KMS-11 (cell line): ENCODE results near the gene FHAD1.

ENCODE experiments used
- H2AFZ ChIP-seq: fragments of 200-600 bp; sonication (generic); 2 replicates; pipeline ENCODE4 v1.6.1; 2016; ENCODE audit warnings: antibody characterized with exemption, mixed run types, low read depth
- H3K27ac ChIP-seq: fragments of 200-600 bp; sonication (generic); 2 replicates; pipeline ENCODE4 v1.6.1; 2016; ENCODE audit warnings: mild to moderate bottlenecking, mixed run types
- H3K27me3 ChIP-seq: fragments of 200-600 bp; sonication (generic); 2 replicates; pipeline ENCODE4 v1.6.1; 2017; ENCODE audit warnings: mild to moderate bottlenecking, low read depth, mixed run types, moderate library complexity; ENCODE audit not compliant: insufficient read depth
- H3K36me3 ChIP-seq: fragments of 200-600 bp; sonication (generic); 2 replicates; pipeline ENCODE4 v1.6.1; 2017; ENCODE audit warnings: mild to moderate bottlenecking, mixed run types; ENCODE audit not compliant: insufficient read depth
- H3K4me1 ChIP-seq: fragments of 200-600 bp; sonication (generic); 2 replicates; pipeline ENCODE4 v1.6.1; 2016; ENCODE audit warnings: mild to moderate bottlenecking, low read depth, mixed run types; ENCODE audit not compliant: poor library complexity, severe bottlenecking
- H3K4me2 ChIP-seq: fragments of 200-600 bp; sonication (generic); 2 replicates; pipeline ENCODE4 v1.7.0; 2016; ENCODE audit warnings: mild to moderate bottlenecking, mixed run types
- H3K4me3 ChIP-seq: fragments of 200-600 bp; sonication (generic); IDR thresholded peaks from 2 replicates; pipeline ENCODE4 v1.6.1; 2017; ENCODE audit warnings: low read depth, low read length, mixed read lengths; ENCODE audit not compliant: insufficient read depth
- H3K79me2 ChIP-seq: fragments of 200-600 bp; sonication (generic); 2 replicates; pipeline ENCODE4 v1.6.1; 2016; ENCODE audit warnings: low read depth, mixed run types; ENCODE audit not compliant: insufficient read depth
- H3K9ac ChIP-seq: fragments of 200-600 bp; sonication (generic); 2 replicates; pipeline ENCODE4 v1.6.1; 2016; ENCODE audit warnings: mild to moderate bottlenecking, mixed run types
- H4K20me1 ChIP-seq: fragments of 200-600 bp; sonication (generic); 2 replicates; pipeline ENCODE4 v1.6.1; 2016; ENCODE audit warnings: mild to moderate bottlenecking, mixed run types; ENCODE audit not compliant: insufficient read depth
- TF ChIP-seq, protein P1 (sequence below): fragments of 200-600 bp; sonication (generic); conservative IDR thresholded peaks from 2 replicates; pipeline ENCODE4 v1.6.1; 2017; ENCODE audit warnings: low read depth, mild to moderate bottlenecking, antibody characterized with exemption, low read length, moderate library complexity, mixed read lengths

FHAD1 gene

DNA sequence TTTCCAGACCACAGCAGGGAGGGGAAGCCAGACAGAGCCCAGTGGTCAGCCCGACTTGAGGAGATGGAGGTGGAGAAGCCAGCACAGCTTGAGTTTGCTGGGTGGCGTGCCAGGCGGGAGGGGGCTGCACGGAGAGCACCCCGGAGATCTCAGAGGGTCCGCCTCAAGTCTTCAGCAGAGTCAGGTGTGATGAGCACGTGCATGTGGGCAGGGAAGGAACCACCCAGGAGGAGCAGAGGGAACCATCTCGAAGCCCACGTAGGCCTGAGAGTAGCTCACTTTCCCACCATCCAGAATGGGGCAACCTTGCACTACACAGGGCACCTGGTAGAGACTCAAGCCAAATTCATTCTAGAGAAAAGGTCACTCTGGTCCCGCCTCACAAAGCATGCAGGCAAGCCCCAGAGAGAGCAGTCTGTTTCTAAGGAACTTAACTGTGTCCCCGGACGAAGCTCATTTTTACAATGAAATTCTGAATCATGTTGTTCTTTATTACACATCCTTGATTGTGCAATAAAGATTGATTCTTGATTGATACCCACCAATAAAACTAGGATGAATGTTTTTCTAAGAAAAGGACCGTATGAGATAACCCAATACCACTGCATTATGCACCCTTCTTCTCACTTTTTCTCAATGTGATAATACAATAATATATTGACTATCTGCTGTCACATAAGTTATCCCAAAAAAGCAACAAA lies 64.2 kb downstream of the FHAD1 start:
- Histone ChIP-seq H3K9ac (no peak overlapping the region), H3K27me3 (peaks cover 8% of the 10 kb centered on the region; the same call in 1 of the 2 replicates), H2AFZ (no peak overlapping the region), H3K4me3 (no peak overlapping the region), H3K36me3 (no peaks in the 10 kb centered on the region), H3K79me2 (no peaks in the 10 kb centered on the region), H3K4me1 (no peaks in the 10 kb centered on the region), H4K20me1 (no peaks in the 10 kb centered on the region), H3K4me2 (no peak overlapping the region), H3K27ac (no peak overlapping the region)
- TF ChIP-seq, protein P1, sequence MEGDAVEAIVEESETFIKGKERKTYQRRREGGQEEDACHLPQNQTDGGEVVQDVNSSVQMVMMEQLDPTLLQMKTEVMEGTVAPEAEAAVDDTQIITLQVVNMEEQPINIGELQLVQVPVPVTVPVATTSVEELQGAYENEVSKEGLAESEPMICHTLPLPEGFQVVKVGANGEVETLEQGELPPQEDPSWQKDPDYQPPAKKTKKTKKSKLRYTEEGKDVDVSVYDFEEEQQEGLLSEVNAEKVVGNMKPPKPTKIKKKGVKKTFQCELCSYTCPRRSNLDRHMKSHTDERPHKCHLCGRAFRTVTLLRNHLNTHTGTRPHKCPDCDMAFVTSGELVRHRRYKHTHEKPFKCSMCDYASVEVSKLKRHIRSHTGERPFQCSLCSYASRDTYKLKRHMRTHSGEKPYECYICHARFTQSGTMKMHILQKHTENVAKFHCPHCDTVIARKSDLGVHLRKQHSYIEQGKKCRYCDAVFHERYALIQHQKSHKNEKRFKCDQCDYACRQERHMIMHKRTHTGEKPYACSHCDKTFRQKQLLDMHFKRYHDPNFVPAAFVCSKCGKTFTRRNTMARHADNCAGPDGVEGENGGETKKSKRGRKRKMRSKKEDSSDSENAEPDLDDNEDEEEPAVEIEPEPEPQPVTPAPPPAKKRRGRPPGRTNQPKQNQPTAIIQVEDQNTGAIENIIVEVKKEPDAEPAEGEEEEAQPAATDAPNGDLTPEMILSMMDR: no peak

DNA sequence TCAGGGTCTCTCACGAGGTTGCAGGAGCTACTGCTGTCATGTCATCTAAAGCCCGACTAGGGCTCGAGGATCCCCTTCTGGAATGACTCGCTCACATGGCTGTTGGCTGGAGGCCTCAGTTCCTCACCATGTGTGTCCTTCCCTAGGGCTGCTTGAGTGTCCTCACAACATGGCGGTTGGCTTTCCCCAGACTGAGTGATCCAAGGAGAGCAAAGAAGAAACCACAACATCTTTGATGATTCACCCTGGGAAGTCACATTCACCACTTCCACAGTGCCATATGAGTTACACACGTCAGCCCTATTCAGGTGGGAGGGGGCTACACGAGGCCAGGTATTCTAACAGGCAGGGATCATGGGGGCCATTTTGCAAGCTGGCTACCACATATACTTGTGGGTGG lies 64.9 kb downstream of the FHAD1 start:
- H3K79me2 ChIP-seq: no peaks in the 10 kb centered on the region
- H3K27me3 ChIP-seq: peaks cover 8% of the 10 kb centered on the region; the same call in 1 of the 2 replicates
- TF ChIP-seq, protein P1: no peak
- no peak overlapping the region for H3K27ac ChIP-seq
- H3K9ac ChIP-seq: no peak overlapping the region
- no peak overlapping the region for H3K4me3 ChIP-seq
- H2AFZ ChIP-seq: no peak overlapping the region
- no peaks in the 10 kb centered on the region for H3K36me3 ChIP-seq
- no peaks in the 10 kb centered on the region for H3K4me1 ChIP-seq
- H3K4me2 ChIP-seq: no peak overlapping the region
- H4K20me1 ChIP-seq: no peaks in the 10 kb centered on the region

DNA sequence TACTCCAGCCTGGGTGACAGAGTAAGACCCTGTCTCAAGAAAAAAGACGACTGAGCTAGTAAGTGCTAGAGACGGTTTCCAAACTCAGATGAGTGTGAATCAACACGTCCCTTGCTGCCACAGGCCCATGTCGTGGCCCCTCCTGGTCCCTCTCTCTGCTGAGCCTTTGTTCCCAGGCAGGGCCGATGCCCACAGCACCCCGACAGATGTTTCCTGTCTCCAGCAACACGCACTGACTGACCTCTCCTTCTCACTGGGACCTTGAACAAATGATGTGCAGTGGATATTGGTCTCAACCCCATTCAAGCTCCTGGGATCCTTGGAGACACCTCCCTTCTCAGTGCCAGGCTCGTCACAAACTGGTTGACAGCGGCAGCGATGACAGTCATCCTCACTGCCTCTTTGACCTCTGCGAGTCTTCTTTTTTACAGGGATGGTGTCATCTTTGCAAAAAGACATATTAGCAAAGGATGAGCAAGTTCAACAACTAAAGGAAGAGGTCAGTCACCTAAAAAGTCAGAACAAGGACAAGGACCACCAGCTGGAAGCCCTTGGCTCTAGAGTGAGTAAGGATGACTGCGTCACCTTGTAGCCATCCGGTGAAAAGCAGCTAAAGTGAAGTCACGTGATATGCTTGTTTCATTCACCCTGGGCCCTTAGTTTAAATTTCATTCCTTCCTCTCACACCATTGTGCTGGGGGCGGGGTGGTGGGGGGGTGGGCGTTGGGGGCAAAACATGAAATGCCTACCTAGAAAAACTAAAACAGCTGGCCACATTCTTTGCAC lies 65.8 kb downstream of the FHAD1 start:
- Histone ChIP-seq H3K79me2 (no peaks in the 10 kb centered on the region), H3K4me2 (no peak overlapping the region), H3K27me3 (peaks cover 6% of the 10 kb centered on the region; the same call in 1 of the 2 replicates), H3K4me1 (no peaks in the 10 kb centered on the region), H2AFZ (no peak overlapping the region), H4K20me1 (no peaks in the 10 kb centered on the region), H3K27ac (no peak overlapping the region), H3K4me3 (no peak overlapping the region), H3K36me3 (no peaks in the 10 kb centered on the region), H3K9ac (no peak overlapping the region)
- TF ChIP-seq, protein P1: no peak

DNA sequence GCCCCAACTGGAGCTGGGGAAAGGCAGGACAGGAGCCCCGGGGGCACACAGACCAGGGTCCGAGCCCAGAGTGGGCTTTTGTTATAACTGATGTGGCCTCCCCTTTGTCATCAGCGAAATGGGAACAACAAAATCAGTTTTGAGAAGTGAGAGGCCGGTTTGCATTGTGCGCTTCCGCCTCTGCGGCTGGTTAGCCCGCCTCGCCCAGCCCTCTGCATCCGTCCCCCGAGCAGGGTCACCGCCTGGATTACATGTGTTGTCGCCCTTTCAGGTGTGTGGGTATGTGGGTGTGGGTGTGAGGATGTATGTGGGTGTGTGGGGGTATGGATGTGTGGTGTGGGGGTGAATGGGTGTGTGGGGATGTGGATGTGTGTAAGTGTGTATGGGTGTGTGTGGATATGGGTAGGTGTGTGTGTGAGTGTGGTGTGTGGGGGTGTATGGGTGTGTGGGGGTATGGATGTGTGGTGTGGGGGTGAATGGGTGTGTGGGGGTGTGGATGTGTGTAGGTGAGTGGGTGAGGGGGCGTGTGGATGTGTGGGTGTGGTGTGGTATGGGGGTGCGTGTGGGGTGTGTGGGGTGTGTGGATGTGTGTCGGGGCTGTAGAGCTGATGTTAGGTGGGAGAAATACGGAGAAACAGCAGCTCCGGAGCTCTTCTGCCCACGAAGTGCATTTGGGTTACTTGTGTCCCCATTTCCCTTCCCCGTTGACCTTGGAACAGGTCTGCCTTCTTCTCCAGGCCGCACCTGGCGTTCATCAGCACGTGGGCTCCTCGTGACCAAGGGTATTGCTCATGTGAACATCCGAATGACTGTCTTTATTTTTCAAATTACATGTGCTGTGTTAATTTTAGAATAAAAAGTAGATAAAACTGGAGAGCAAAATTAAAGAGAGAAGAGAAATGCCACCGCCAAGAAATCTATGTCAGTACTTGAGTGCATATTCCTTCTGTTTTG lies 67.6 kb downstream of the FHAD1 start:
- Histone ChIP-seq H3K27me3 (peaks cover 6% of the 10 kb centered on the region; the same call in 1 of the 2 replicates), H3K4me3 (no peak overlapping the region), H3K9ac (no peak overlapping the region), H3K4me1 (no peaks in the 10 kb centered on the region), H3K79me2 (no peaks in the 10 kb centered on the region), H4K20me1 (no peaks in the 10 kb centered on the region), H2AFZ (no peak overlapping the region), H3K36me3 (no peaks in the 10 kb centered on the region), H3K27ac (no peak overlapping the region), H3K4me2 (no peak overlapping the region)
- TF ChIP-seq, protein P1: no peak
